ENCODE data around the gene DEDD.

DNA sequence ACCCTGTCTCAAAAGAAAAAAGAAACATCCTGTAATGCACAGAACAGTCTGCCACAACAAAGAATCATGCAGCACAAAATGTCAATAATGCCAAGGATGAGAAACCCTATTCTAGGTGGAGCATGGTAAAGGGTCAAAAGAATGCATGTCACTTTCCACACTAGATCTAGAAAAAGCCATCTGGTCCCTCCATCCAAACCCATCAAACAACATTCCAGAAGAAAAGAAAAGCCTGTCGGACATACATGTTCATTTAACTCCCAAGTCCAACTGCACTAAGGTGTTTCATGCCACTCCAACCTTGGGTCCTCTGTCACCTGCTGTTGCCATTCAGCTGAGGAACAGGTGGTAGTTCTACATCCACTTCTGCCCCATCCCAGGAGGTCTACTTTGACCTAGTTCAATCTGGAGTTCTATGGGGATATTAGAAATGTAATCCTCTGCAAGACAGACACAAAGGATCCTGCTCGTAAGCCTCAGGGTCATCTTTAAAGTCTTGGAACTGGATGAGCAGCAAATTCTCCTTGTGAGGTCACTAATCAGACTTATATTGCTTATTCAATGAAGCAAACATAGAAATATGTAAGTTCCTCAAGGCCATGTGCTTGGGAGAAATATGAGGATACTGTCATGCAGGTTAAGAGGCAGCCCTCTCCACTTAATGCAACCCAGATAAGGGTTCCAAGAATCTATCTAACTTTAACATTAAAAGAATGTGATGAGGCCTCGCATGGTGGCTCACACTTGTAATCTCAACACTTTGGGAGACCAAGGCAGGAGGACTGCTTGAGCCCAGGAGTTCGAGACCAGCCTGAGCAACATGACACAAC lies 3.7 kb downstream of the DEDD start:
- TF ChIP-seq, protein P1, sequence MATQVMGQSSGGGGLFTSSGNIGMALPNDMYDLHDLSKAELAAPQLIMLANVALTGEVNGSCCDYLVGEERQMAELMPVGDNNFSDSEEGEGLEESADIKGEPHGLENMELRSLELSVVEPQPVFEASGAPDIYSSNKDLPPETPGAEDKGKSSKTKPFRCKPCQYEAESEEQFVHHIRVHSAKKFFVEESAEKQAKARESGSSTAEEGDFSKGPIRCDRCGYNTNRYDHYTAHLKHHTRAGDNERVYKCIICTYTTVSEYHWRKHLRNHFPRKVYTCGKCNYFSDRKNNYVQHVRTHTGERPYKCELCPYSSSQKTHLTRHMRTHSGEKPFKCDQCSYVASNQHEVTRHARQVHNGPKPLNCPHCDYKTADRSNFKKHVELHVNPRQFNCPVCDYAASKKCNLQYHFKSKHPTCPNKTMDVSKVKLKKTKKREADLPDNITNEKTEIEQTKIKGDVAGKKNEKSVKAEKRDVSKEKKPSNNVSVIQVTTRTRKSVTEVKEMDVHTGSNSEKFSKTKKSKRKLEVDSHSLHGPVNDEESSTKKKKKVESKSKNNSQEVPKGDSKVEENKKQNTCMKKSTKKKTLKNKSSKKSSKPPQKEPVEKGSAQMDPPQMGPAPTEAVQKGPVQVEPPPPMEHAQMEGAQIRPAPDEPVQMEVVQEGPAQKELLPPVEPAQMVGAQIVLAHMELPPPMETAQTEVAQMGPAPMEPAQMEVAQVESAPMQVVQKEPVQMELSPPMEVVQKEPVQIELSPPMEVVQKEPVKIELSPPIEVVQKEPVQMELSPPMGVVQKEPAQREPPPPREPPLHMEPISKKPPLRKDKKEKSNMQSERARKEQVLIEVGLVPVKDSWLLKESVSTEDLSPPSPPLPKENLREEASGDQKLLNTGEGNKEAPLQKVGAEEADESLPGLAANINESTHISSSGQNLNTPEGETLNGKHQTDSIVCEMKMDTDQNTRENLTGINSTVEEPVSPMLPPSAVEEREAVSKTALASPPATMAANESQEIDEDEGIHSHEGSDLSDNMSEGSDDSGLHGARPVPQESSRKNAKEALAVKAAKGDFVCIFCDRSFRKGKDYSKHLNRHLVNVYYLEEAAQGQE (IDR thresholded peaks at IDR 0.05; ENCODE audit: low read depth, low read length): no peak
- TF ChIP-seq CHD2 (IDR thresholded peaks at IDR 0.05; ENCODE audit: borderline replicate concordance, low read depth, low read length) (no peak), TCF3 (IDR thresholded peaks at IDR 0.05; ENCODE audit: borderline replicate concordance, insufficient read depth, low read depth, low read length) (no peak), SIN3A (IDR thresholded peaks at IDR 0.05; ENCODE audit: low read depth, low read length) (no peak), SRF (IDR thresholded peaks at IDR 0.05; ENCODE audit: low read depth in 2 of 2, low read length in 2 of 2) (no peak), ZNF274 (IDR thresholded peaks at IDR 0.05; ENCODE audit: insufficient read depth, insufficient read length) (no peak)
- TF ChIP-seq, protein P2, sequence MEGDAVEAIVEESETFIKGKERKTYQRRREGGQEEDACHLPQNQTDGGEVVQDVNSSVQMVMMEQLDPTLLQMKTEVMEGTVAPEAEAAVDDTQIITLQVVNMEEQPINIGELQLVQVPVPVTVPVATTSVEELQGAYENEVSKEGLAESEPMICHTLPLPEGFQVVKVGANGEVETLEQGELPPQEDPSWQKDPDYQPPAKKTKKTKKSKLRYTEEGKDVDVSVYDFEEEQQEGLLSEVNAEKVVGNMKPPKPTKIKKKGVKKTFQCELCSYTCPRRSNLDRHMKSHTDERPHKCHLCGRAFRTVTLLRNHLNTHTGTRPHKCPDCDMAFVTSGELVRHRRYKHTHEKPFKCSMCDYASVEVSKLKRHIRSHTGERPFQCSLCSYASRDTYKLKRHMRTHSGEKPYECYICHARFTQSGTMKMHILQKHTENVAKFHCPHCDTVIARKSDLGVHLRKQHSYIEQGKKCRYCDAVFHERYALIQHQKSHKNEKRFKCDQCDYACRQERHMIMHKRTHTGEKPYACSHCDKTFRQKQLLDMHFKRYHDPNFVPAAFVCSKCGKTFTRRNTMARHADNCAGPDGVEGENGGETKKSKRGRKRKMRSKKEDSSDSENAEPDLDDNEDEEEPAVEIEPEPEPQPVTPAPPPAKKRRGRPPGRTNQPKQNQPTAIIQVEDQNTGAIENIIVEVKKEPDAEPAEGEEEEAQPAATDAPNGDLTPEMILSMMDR (IDR thresholded peaks at IDR 0.05 in 2 of 3, conservative IDR thresholded peaks at IDR 0.05 in 1 of 3; ENCODE audit: control insufficient read depth in 2 of 3, extremely low read depth in 1 of 3, insufficient read depth in 1 of 3, low read depth in 3 of 3, low read length in 3 of 3): no peak
- TF ChIP-seq, protein P3, sequence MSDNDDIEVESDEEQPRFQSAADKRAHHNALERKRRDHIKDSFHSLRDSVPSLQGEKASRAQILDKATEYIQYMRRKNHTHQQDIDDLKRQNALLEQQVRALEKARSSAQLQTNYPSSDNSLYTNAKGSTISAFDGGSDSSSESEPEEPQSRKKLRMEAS (IDR thresholded peaks at IDR 0.05; ENCODE audit: low read depth, low read length): no peak
- TF ChIP-seq, protein P4, sequence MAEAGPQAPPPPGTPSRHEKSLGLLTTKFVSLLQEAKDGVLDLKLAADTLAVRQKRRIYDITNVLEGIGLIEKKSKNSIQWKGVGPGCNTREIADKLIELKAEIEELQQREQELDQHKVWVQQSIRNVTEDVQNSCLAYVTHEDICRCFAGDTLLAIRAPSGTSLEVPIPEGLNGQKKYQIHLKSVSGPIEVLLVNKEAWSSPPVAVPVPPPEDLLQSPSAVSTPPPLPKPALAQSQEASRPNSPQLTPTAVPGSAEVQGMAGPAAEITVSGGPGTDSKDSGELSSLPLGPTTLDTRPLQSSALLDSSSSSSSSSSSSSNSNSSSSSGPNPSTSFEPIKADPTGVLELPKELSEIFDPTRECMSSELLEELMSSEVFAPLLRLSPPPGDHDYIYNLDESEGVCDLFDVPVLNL (IDR thresholded peaks at IDR 0.05; ENCODE audit: low read depth, low read length): no peak
- TF ChIP-seq, protein P5, sequence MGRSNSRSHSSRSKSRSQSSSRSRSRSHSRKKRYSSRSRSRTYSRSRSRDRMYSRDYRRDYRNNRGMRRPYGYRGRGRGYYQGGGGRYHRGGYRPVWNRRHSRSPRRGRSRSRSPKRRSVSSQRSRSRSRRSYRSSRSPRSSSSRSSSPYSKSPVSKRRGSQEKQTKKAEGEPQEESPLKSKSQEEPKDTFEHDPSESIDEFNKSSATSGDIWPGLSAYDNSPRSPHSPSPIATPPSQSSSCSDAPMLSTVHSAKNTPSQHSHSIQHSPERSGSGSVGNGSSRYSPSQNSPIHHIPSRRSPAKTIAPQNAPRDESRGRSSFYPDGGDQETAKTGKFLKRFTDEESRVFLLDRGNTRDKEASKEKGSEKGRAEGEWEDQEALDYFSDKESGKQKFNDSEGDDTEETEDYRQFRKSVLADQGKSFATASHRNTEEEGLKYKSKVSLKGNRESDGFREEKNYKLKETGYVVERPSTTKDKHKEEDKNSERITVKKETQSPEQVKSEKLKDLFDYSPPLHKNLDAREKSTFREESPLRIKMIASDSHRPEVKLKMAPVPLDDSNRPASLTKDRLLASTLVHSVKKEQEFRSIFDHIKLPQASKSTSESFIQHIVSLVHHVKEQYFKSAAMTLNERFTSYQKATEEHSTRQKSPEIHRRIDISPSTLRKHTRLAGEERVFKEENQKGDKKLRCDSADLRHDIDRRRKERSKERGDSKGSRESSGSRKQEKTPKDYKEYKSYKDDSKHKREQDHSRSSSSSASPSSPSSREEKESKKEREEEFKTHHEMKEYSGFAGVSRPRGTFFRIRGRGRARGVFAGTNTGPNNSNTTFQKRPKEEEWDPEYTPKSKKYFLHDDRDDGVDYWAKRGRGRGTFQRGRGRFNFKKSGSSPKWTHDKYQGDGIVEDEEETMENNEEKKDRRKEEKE (IDR thresholded peaks at IDR 0.05): no peak

Measured in GM12878 (cell line).